HepG2 (cell line): ENCODE data around the gene RNF213. TPM values are rescaled to one million over a fixed set of nuclear protein-coding genes. Genes with fewer than 3 reads are reported as not detected.
A peak's percentile ranks its signal among the peaks of the same experiment; 100 is the strongest.

Experiments
- ASH2L ChIP-seq: fragments of 300-600, 200-600 bp; sonication (generic); IDR thresholded peaks from 2 replicates; pipeline ENCODE4 v1.7.0; 2017; ENCODE audit warnings: low read depth, mild to moderate bottlenecking, moderate library complexity, mixed read lengths, low read length; ENCODE audit not compliant: insufficient read length
- CBX2 ChIP-seq, 2 experiments: fragments of 200-600 bp in 1 of 2; sonication (generic); formaldehyde crosslinking in 1 of 2; IDR thresholded peaks; 2 replicates each; pipeline versions ENCODE4 v1.7.0 to v1.8.1; 2018 to 2022; ENCODE audit warnings: low read depth in 2 of 2, low read length in 1 of 2, mild to moderate bottlenecking in 1 of 2, missing genetic modification reagents in 1 of 2
- EP300 ChIP-seq, 3 experiments: sonication (generic) in 1 of 3; formaldehyde crosslinking in 1 of 3; IDR thresholded peaks; 2 replicates each; pipeline versions ENCODE4 v1.5.1 to v1.6.1; 2011 to 2020; ENCODE audit warnings: low read depth in 2 of 3, low read length in 2 of 3, borderline replicate concordance in 1 of 3, improper control_type of control experiment in 1 of 3, mild to moderate bottlenecking in 1 of 3, missing genetic modification reagents in 1 of 3, moderate library complexity in 1 of 3
- HCFC1 ChIP-seq: fragments of 150-350 bp; IDR thresholded peaks from 2 replicates; pipeline ENCODE4 v1.6.1; 2014; ENCODE audit warnings: low read depth, low read length
- IKZF1 ChIP-seq: fragments of 450-650 bp; IDR thresholded peaks from 2 replicates; pipeline ENCODE4 v1.7.1; 2016
- JUNB ChIP-seq: sonication (generic); formaldehyde crosslinking; IDR thresholded peaks from 2 replicates; pipeline ENCODE4 v1.8.0; 2022; ENCODE audit warnings: missing genetic modification reagents, mild to moderate bottlenecking, borderline replicate concordance
- KDM2A ChIP-seq: sonication (generic); formaldehyde crosslinking; IDR thresholded peaks from 2 replicates; pipeline ENCODE4 v1.4.0; 2020; ENCODE audit warnings: low read depth, missing genetic modification reagents, borderline replicate concordance
- RBM22 ChIP-seq: fragments of 200-400 bp; formaldehyde crosslinking; optimal IDR thresholded peaks from 2 replicates; pipeline ENCODE3; 2017; ENCODE audit warnings: mild to moderate bottlenecking, low read length, moderate library complexity
- YEATS2 ChIP-seq: sonication (generic); formaldehyde crosslinking; IDR thresholded peaks from 2 replicates; pipeline ENCODE4 v1.4.0; 2020; ENCODE audit warnings: missing genetic modification reagents, borderline replicate concordance
- ZBTB7B ChIP-seq: sonication (generic); formaldehyde crosslinking; IDR thresholded peaks from 2 replicates; pipeline ENCODE4 v1.4.0; 2020; ENCODE audit warnings: missing genetic modification reagents
- ZIK1 ChIP-seq: sonication (generic); formaldehyde crosslinking; IDR thresholded peaks from 2 replicates; pipeline ENCODE4 v1.5.0; 2020; ENCODE audit warnings: mild to moderate bottlenecking, low read depth, missing genetic modification reagents, borderline replicate concordance
- ZNF3 ChIP-seq: IDR thresholded peaks from 2 replicates; pipeline ENCODE4 v1.7.0; 2017; ENCODE audit warnings: inconsistent platforms
- ZNF331 ChIP-seq: sonication (generic); formaldehyde crosslinking; IDR thresholded peaks from 2 replicates; pipeline ENCODE4 v1.4.0; 2020; ENCODE audit warnings: missing genetic modification reagents
- ZNF562 ChIP-seq: sonication (generic); formaldehyde crosslinking; IDR thresholded peaks from 2 replicates; pipeline ENCODE4 v1.8.0; 2022; ENCODE audit warnings: missing genetic modification reagents, borderline replicate concordance
- polyA plus RNA-seq, 8 experiments: library from polyadenylated mRNA; depleted of rRNA in 3 of 8; stranded (reverse) in 7 of 8; unstranded in 1 of 8; fragments of >200 nt; fragmentation: Illumina TruSeq in 4 of 8; extraction: Trizol in 4 of 8; gene quantifications; 2 replicates each; pipeline versions ENCODE4 v1.2.1 to v1.2.3, GENCODE V29; 2011 to 2016; ENCODE audit warnings: low read depth in 4 of 8, missing spikeins in 1 of 8, mixed read lengths in 1 of 8; ENCODE audit not compliant: insufficient read depth in 1 of 8
- total RNA-seq, 5 experiments: library from RNA; depleted of rRNA; stranded (reverse); fragments of >200 nt; fragmentation: Illumina TruSeq; extraction: Trizol; gene quantifications; 2 replicates each; pipeline ENCODE4 v1.2.3, GENCODE V29; 2016; ENCODE audit warnings: low read depth in 1 of 5
- TF ChIP-seq, protein P1 (sequence below): sonication (generic); formaldehyde crosslinking; IDR thresholded peaks from 2 replicates; pipeline ENCODE4 v1.4.0; 2020; ENCODE audit warnings: missing genetic modification reagents
- TF ChIP-seq, protein P2 (sequence below): sonication (generic); formaldehyde crosslinking; IDR thresholded peaks from 2 replicates; pipeline ENCODE4; 2020; ENCODE audit warnings: missing genetic modification reagents, mild to moderate bottlenecking, borderline replicate concordance
- TF ChIP-seq, protein P3 (sequence below): sonication (generic); formaldehyde crosslinking; IDR thresholded peaks from 2 replicates; pipeline ENCODE4 v1.4.0; 2020; ENCODE audit warnings: low read depth, mild to moderate bottlenecking, missing genetic modification reagents
- TF ChIP-seq, protein P4 (sequence below): sonication (generic); formaldehyde crosslinking; IDR thresholded peaks from 2 replicates; pipeline ENCODE4 v1.4.0; 2020; ENCODE audit warnings: mild to moderate bottlenecking, missing genetic modification reagents

RNF213 gene
- total and polyA plus RNA-seq, 2 of the 13 experiments (the other 11 are each of a cell fraction or from before 2014, with no cell fraction given), result 38.6 to 38.7 TPM

DNA sequence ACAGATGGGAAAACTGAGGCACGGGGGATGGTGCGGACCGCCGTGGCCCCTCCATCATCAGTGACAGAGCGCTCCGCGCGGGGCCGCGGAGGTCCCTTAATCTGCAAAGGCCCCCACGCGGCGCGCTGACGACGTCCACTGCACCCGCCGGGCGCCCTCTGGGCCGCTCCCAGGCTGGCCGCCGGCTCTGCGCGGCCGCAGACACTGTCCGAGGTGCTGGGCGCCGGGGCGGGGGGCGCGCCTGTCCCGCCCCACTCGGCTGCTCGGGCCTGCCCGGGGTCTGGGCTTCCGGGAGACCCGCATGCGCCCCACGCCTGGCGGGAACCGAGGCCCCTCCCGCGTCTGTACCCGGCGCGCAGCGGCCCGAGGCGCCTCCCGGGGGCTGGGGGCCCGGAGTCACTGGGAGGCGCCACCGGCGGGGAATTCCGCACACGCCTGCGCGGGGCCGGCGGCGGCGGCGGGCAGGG, 550 bp upstream of the RNF213 start (continued):
- TF ChIP-seq, protein P1, sequence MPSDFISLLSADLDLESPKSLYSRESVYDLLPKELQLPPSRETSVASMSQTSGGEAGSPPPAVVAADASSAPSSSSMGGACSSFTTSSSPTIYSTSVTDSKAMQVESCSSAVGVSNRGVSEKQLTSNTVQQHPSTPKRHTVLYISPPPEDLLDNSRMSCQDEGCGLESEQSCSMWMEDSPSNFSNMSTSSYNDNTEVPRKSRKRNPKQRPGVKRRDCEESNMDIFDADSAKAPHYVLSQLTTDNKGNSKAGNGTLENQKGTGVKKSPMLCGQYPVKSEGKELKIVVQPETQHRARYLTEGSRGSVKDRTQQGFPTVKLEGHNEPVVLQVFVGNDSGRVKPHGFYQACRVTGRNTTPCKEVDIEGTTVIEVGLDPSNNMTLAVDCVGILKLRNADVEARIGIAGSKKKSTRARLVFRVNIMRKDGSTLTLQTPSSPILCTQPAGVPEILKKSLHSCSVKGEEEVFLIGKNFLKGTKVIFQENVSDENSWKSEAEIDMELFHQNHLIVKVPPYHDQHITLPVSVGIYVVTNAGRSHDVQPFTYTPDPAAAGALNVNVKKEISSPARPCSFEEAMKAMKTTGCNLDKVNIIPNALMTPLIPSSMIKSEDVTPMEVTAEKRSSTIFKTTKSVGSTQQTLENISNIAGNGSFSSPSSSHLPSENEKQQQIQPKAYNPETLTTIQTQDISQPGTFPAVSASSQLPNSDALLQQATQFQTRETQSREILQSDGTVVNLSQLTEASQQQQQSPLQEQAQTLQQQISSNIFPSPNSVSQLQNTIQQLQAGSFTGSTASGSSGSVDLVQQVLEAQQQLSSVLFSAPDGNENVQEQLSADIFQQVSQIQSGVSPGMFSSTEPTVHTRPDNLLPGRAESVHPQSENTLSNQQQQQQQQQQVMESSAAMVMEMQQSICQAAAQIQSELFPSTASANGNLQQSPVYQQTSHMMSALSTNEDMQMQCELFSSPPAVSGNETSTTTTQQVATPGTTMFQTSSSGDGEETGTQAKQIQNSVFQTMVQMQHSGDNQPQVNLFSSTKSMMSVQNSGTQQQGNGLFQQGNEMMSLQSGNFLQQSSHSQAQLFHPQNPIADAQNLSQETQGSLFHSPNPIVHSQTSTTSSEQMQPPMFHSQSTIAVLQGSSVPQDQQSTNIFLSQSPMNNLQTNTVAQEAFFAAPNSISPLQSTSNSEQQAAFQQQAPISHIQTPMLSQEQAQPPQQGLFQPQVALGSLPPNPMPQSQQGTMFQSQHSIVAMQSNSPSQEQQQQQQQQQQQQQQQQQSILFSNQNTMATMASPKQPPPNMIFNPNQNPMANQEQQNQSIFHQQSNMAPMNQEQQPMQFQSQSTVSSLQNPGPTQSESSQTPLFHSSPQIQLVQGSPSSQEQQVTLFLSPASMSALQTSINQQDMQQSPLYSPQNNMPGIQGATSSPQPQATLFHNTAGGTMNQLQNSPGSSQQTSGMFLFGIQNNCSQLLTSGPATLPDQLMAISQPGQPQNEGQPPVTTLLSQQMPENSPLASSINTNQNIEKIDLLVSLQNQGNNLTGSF (CRISPR knock-in tag), result 0 out of 2 replicates have a peak, but pooled peaks have one; percentile 57
- TF ChIP-seq EP300 (IDR thresholded peaks at IDR 0.05; ENCODE audit: low read depth in 2 of 2, low read length in 2 of 2) (no peak), EP300 (CRISPR knock-in tag; IDR thresholded peaks at IDR 0.05; ENCODE audit: borderline replicate concordance) (no peak), HCFC1 (no peak), ZNF331 (CRISPR knock-in tag) (peak; percentile 43; the same call in 1 of the 2 replicates), ZIK1 (CRISPR knock-in tag) (peak; percentile 51; the same call in 1 of the 2 replicates), CBX2 (IDR thresholded peaks at IDR 0.05; ENCODE audit: low read depth, low read length) (no peak), CBX2 (CRISPR knock-in tag; IDR thresholded peaks at IDR 0.05; ENCODE audit: low read depth) (no peak), ZBTB7B (CRISPR knock-in tag) (peak; percentile 62; the same call in 1 of the 2 replicates), IKZF1 (no peak), JUNB (CRISPR knock-in tag) (no peak), ASH2L (no peak), RBM22 (no peak), KDM2A (CRISPR knock-in tag) (no peak; the same call in 1 of the 2 replicates), YEATS2 (CRISPR knock-in tag) (no peak; the same call in 1 of the 2 replicates), ZNF562 (CRISPR knock-in tag) (peak; percentile 53; the same call in 1 of the 2 replicates), ZNF3 (CRISPR knock-in tag) (no peak)
- TF ChIP-seq, protein P2, sequence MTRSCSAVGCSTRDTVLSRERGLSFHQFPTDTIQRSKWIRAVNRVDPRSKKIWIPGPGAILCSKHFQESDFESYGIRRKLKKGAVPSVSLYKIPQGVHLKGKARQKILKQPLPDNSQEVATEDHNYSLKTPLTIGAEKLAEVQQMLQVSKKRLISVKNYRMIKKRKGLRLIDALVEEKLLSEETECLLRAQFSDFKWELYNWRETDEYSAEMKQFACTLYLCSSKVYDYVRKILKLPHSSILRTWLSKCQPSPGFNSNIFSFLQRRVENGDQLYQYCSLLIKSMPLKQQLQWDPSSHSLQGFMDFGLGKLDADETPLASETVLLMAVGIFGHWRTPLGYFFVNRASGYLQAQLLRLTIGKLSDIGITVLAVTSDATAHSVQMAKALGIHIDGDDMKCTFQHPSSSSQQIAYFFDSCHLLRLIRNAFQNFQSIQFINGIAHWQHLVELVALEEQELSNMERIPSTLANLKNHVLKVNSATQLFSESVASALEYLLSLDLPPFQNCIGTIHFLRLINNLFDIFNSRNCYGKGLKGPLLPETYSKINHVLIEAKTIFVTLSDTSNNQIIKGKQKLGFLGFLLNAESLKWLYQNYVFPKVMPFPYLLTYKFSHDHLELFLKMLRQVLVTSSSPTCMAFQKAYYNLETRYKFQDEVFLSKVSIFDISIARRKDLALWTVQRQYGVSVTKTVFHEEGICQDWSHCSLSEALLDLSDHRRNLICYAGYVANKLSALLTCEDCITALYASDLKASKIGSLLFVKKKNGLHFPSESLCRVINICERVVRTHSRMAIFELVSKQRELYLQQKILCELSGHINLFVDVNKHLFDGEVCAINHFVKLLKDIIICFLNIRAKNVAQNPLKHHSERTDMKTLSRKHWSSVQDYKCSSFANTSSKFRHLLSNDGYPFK, result no peak
- TF ChIP-seq, protein P3, sequence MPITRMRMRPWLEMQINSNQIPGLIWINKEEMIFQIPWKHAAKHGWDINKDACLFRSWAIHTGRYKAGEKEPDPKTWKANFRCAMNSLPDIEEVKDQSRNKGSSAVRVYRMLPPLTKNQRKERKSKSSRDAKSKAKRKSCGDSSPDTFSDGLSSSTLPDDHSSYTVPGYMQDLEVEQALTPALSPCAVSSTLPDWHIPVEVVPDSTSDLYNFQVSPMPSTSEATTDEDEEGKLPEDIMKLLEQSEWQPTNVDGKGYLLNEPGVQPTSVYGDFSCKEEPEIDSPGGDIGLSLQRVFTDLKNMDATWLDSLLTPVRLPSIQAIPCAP (CRISPR knock-in tag), result no peak
- TF ChIP-seq, protein P4, sequence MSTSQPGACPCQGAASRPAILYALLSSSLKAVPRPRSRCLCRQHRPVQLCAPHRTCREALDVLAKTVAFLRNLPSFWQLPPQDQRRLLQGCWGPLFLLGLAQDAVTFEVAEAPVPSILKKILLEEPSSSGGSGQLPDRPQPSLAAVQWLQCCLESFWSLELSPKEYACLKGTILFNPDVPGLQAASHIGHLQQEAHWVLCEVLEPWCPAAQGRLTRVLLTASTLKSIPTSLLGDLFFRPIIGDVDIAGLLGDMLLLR, result peak; percentile 75; the same call in 1 of the 2 replicates
